PC-9 (cell line): ENCODE results near the gene GPR151. TPM values are rescaled to one million over a fixed set of nuclear protein-coding genes. Genes with fewer than 3 reads are reported as not detected.

Source experiments
- BruUV-seq: library from RNA; stranded (reverse); fragments of 400-500 nt; replicated peaks from 2 replicates; lab custom pipeline; 2021; lab: Mats Ljungman, UMichigan
- CTCF ChIA-PET: fragments of 300-600 bp; sonication (Branson Sonifier 250); formaldehyde crosslinking; loops from one replicate; lab custom pipeline; 2022; ENCODE audit warnings: antibody characterized with exemption; lab: Charles Lee
- POLR2A ChIA-PET: fragments of 300-600 bp; sonication (Branson Sonifier 250); formaldehyde crosslinking; loops from one replicate; lab custom pipeline; 2022; ENCODE audit warnings: antibody characterized with exemption; ENCODE audit not compliant: unreplicated experiment; lab: Charles Lee
- DNase-seq, 2 experiments: peaks; one replicate each; pipeline versions ENCODE4 v3.0.0 to v3.0.0-alpha.2; 2015 to 2022; ENCODE audit warnings: mixed read lengths in 1 of 2
- H2AFZ ChIP-seq: fragments of 200-600 bp; sonication (generic); 2 replicates; pipeline ENCODE4 v1.8.1; 2017; ENCODE audit warnings: antibody characterized with exemption
- H3F3A ChIP-seq: fragments of 200-600 bp; sonication (generic); 2 replicates; pipeline ENCODE4 v1.8.1; 2017; ENCODE audit warnings: antibody characterized with exemption, mild to moderate bottlenecking, low read depth; ENCODE audit not compliant: insufficient read depth
- H3K27ac ChIP-seq: fragments of 200-600 bp; sonication (generic); 2 replicates; pipeline ENCODE4 v1.6.1; 2016; ENCODE audit warnings: mixed run types
- H3K27me3 ChIP-seq: fragments of 200-600 bp; sonication (generic); 2 replicates; pipeline ENCODE4 v1.6.1; 2016; ENCODE audit warnings: low read depth, mixed run types; ENCODE audit not compliant: insufficient read depth
- H3K36me3 ChIP-seq: fragments of 200-600 bp; sonication (generic); 2 replicates; pipeline ENCODE4 v1.6.1; 2016; ENCODE audit warnings: low read depth, mixed run types
- H3K4me1 ChIP-seq: fragments of 200-600 bp; sonication (generic); replicated peaks from 2 replicates; pipeline ENCODE4 v1.6.1; 2016; ENCODE audit warnings: mixed run types; ENCODE audit not compliant: insufficient read depth
- H3K4me2 ChIP-seq: fragments of 200-600 bp; sonication (generic); 2 replicates; pipeline ENCODE4 v1.6.1; 2017; ENCODE audit warnings: mixed run types
- H3K4me3 ChIP-seq: fragments of 200-600 bp; sonication (generic); 2 replicates; pipeline ENCODE4 v1.6.1; 2016; ENCODE audit warnings: mixed run types
- H3K79me2 ChIP-seq: fragments of 200-600 bp; sonication (generic); 2 replicates; pipeline ENCODE4 v1.6.1; 2017; ENCODE audit warnings: low read depth, mixed run types
- H3K9me2 ChIP-seq: fragments of 200-600 bp; sonication (generic); 2 replicates; pipeline ENCODE4 v1.8.1; 2017; ENCODE audit warnings: mild to moderate bottlenecking; ENCODE audit not compliant: insufficient read depth
- H3K9me3 ChIP-seq: fragments of 200-600 bp; sonication (generic); 2 replicates; pipeline ENCODE4 v1.8.1; 2016; ENCODE audit warnings: low read depth; ENCODE audit not compliant: insufficient read depth
- H4K20me1 ChIP-seq: fragments of 200-600 bp; sonication (generic); 2 replicates; pipeline ENCODE4 v1.8.1; 2017; ENCODE audit not compliant: insufficient read depth
- CTCF ChIP-seq: fragments of 200-600 bp; sonication (generic); conservative IDR thresholded peaks from 2 replicates; pipeline ENCODE4 v1.6.1; 2017; ENCODE audit warnings: mixed run types, antibody characterized with exemption, mild to moderate bottlenecking, moderate library complexity
- EZH2 ChIP-seq: fragments of 200-600 bp; sonication (generic); IDR thresholded peaks from 2 replicates; pipeline ENCODE4 v1.8.0; 2017; ENCODE audit warnings: antibody characterized with exemption, low read depth
- intact Hi-C: fragments of 100-400 bp; cut with micrococcal nuclease; formaldehyde crosslinking; loops from one replicate; pipeline ENCODE4 v1.10.0; 2022; ENCODE audit not compliant: unreplicated experiment
- total RNA-seq: library from RNA; stranded (reverse); gene quantifications from 2 replicates; pipeline ENCODE4 v1.2.3, GENCODE V29; 2021

GPR151 gene
- total RNA-seq, 1 experiment from 2014 or later, result not detected

GRCh38 chr5:146523698-146524097, 7.7 kb upstream of the GPR151 start:
- Histone ChIP-seq H3K4me2 (no peak overlapping the region), H3K4me1 (no peaks in the 10 kb centered on the region), H3F3A (no peaks in the 10 kb centered on the region), H3K4me3 (no peak overlapping the region), H3K27ac (no peak overlapping the region), H3K9me2 (no peaks in the 10 kb centered on the region), H3K79me2 (no peaks in the 10 kb centered on the region), H3K9me3 (no peaks in the 10 kb centered on the region), H2AFZ (no peak overlapping the region), H4K20me1 (peaks cover 3% of the 10 kb centered on the region; the same call in 1 of the 2 replicates), H3K36me3 (no peaks in the 10 kb centered on the region), H3K27me3 (peaks cover 42% of the 10 kb centered on the region)
- no peak for TF ChIP-seq EZH2
- no peak for TF ChIP-seq CTCF
- intact Hi-C loops, result no loop called here
- POLR2A ChIA-PET, result no interaction called here
- CTCF ChIA-PET, result no interaction called here
- no TSS peak for BruUV-seq
- no peak for DNase-seq

DNA sequence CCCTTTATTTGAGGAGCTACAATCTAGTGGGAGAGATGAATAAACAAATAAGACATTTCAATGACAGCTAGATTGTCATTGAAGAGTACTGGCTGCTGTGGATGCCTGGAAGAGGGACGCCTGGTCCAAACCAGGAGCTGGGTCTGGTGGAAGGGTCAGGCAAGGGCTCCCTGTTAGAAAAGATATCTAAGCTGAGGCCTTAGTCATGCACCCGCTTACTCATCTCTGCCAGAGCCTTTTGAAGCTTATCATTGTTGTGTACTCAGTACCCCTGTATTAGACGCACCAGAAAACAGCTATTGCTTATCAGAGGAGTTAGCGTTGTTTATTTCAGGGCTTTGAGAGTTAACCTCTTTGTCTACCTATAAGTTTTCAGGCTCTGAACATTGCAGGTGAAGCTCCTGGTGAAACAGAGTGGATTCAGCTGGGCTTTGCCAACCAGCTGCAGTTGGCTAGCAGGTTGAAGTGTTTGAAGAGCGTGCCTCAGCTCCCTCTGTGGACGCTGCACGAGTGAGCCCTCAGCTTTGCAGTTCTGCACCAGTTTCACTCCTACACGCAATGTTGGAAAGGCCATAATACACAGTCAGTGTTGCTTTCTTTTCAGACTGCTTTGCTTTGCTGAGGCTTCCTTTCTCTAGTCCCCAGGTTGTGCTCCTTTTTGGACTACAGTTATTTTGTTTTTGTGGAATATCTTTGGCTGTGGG, 5.6 kb upstream of the GPR151 start:
- Histone ChIP-seq H2AFZ (no peak overlapping the region), H3K4me1 (no peaks in the 10 kb centered on the region), H3K4me2 (no peak overlapping the region), H3K27ac (no peak overlapping the region), H3K9me3 (no peaks in the 10 kb centered on the region), H3K36me3 (no peaks in the 10 kb centered on the region), H3K9me2 (no peaks in the 10 kb centered on the region), H4K20me1 (peaks cover 3% of the 10 kb centered on the region; the same call in 1 of the 2 replicates), H3K4me3 (no peak overlapping the region), H3K79me2 (no peaks in the 10 kb centered on the region), H3K27me3 (peaks cover 31% of the 10 kb centered on the region), H3F3A (no peaks in the 10 kb centered on the region)
- TF ChIP-seq CTCF (no peak), EZH2 (no peak)
- CTCF ChIA-PET, result no interaction called here
- no TSS peak for BruUV-seq
- DNase-seq, result no peak
- intact Hi-C loops, result no loop called here
- POLR2A ChIA-PET, result no interaction called here

DNA sequence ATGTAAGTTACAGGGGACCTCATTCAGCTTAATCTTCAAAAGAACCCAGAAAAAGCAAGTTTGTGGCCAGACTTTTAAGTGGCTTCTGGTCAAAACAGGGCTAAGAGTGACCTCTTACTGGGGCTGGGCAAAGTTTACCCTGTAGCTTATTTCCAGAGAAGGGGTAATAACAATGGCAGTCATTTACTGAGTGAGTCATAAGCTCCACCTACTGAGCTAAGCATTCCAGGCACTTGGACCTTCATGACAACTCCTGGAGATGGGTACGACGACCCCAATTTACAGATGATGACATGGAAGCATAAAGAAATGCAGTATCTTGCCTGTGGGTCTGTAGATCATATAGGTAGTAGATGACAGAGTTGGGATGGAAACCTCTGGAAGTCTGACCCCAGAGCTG, 4.7 kb upstream of the GPR151 start:
- intact Hi-C loops, result no loop called here
- peaks cover 31% of the 10 kb centered on the region for H3K27me3 ChIP-seq
- POLR2A ChIA-PET, result no interaction called here
- no peak overlapping the region for H3K27ac ChIP-seq
- no peak for DNase-seq
- H3K4me3 ChIP-seq, result no peak overlapping the region
- no peaks in the 10 kb centered on the region for H3K36me3 ChIP-seq
- CTCF ChIA-PET, result interaction anchor here (0.9 kb wide), 1 partner anchor 13 kb away, joined by 3 read pairs; no protein-coding TSS in a partner anchor
- H3K79me2 ChIP-seq, result no peaks in the 10 kb centered on the region
- H3F3A ChIP-seq, result no peaks in the 10 kb centered on the region
- no peak for TF ChIP-seq EZH2
- TF ChIP-seq CTCF, result no peak
- H3K9me2 ChIP-seq, result no peaks in the 10 kb centered on the region
- H3K4me2 ChIP-seq, result no peak overlapping the region
- no TSS peak for BruUV-seq
- no peaks in the 10 kb centered on the region for H3K9me3 ChIP-seq
- H2AFZ ChIP-seq, result no peak overlapping the region
- H4K20me1 ChIP-seq, result peaks cover 3% of the 10 kb centered on the region; the same call in 1 of the 2 replicates
- H3K4me1 ChIP-seq, result no peaks in the 10 kb centered on the region
